ENCODE measurements around the gene POU2F1. TPM values are rescaled to one million over a fixed set of nuclear protein-coding genes. Genes with fewer than 3 reads are reported as not detected.
"Not testable (repeated sequence)": the region's sequence is repeated elsewhere in the genome, so short reads cannot be mapped to it uniquely, and the experiment has no call there.

Gene POU2F1
- total and polyA plus RNA-seq, 12 donors: 3.2 to 52.5 (median 12.6) TPM

DNA sequence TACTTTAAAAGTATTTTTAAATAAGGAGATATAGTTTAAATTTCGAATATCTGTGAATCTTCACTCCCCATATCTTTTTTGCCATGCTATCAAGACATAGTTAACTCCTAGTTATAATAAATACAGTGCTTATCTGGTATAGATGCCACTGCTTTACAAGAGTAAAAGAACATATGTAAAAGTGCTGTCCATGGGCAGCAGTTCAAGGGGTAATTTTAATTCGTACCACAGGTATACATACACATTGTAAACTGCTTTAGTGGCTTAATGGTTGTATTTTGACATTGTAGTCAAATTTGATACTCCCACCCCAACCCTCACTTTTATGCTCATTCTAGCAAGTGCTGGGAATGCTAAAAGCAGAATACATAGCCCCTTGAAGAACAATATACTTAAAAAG lies 18.6 kb downstream of the POU2F1 start:
- WGBS, 4 donors: 91 to 99% (median 95%) methylated on average over 2 of the region's 2 CpGs
- Histone ChIP-seq H3K4me3 (no peak overlapping the region), H3K4me1 (replicated peaks in 1 of 2) (peaks cover 0 to 8% of the 10 kb centered on the region in 2 donors), H3K27ac (no peak overlapping the region), H3K36me3 (replicated peaks in 1 of 2) (no peaks in the 10 kb centered on the region), H3K27me3 (no peaks in the 10 kb centered on the region), H3K9me3 (replicated peaks in 1 of 3) (no peaks in the 10 kb centered on the region)
- DNase-seq: no peak
- intact Hi-C loops (cut with DNase I): no loop called here
- no peak for TF ChIP-seq POLR2A (IDR thresholded peaks at IDR 0.05)

DNA sequence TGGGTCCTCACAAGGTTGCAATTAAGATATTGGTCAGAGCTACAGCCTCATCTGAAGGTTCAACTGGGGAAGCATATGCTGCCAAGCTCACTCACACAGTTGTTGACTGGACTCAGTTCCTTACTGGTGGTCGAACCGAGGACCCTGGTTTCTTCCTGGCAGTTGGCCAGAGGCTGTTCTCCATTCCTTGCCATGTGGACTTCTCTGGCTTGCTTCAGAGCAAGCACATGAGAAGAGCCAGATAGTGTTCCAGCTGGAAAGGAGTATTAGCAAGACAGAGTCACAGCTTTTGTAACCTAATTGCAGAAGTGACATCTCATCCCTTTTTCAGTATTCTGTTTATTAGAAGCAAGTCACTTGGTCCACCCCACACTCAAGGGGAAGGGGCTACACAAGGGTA lies 23.6 kb downstream of the POU2F1 start:
- TF ChIP-seq POLR2A (IDR thresholded peaks at IDR 0.05): no peak
- TF ChIP-seq, protein P1, sequence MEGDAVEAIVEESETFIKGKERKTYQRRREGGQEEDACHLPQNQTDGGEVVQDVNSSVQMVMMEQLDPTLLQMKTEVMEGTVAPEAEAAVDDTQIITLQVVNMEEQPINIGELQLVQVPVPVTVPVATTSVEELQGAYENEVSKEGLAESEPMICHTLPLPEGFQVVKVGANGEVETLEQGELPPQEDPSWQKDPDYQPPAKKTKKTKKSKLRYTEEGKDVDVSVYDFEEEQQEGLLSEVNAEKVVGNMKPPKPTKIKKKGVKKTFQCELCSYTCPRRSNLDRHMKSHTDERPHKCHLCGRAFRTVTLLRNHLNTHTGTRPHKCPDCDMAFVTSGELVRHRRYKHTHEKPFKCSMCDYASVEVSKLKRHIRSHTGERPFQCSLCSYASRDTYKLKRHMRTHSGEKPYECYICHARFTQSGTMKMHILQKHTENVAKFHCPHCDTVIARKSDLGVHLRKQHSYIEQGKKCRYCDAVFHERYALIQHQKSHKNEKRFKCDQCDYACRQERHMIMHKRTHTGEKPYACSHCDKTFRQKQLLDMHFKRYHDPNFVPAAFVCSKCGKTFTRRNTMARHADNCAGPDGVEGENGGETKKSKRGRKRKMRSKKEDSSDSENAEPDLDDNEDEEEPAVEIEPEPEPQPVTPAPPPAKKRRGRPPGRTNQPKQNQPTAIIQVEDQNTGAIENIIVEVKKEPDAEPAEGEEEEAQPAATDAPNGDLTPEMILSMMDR (IDR thresholded peaks at IDR 0.05): no peak
- Histone ChIP-seq H3K4me3 (no peak overlapping the region), H3K27me3 (no peaks in the 10 kb centered on the region), H3K4me1 (replicated peaks in 1 of 2) (peaks cover 0 to 18% of the 10 kb centered on the region in 2 donors), H3K9me3 (replicated peaks in 1 of 3) (no peaks in the 10 kb centered on the region), H3K27ac (no peak overlapping the region), H3K36me3 (replicated peaks in 1 of 2) (no peaks in the 10 kb centered on the region)
- 76 to 100% (median 88%) methylated on average over 2 of the region's 2 CpGs for WGBS, 4 donors
- DNase-seq: no peak
- intact Hi-C loops (cut with DNase I): no loop called here

DNA sequence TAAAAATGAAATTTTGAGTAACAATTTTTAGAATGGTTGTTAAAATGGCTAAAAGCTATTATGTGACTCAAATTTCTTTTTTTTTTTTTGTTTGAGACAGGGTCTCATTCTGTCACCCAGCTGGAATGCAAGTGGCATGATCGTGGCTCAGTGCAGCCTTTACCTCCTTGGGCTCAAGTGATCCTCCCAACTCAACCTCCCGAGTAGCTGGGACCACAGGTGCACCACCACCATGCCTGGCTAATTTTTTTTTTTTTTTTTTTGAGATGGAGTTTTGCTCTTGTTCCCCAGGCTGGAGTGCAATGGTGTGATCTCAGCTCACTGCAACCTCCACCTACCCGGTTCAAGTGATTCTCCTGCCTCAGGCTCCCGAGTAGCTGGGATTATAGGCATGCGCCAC lies 24.5 kb downstream of the POU2F1 start:
- peaks cover 0 to 18% of the 10 kb centered on the region in 2 donors for H3K4me1 ChIP-seq (replicated peaks in 1 of 2)
- intact Hi-C loops (cut with DNase I): not testable (repeated sequence)
- 93 to 97% (median 96%) methylated on average over 5 of the region's 5 CpGs for WGBS, 4 donors

DNA sequence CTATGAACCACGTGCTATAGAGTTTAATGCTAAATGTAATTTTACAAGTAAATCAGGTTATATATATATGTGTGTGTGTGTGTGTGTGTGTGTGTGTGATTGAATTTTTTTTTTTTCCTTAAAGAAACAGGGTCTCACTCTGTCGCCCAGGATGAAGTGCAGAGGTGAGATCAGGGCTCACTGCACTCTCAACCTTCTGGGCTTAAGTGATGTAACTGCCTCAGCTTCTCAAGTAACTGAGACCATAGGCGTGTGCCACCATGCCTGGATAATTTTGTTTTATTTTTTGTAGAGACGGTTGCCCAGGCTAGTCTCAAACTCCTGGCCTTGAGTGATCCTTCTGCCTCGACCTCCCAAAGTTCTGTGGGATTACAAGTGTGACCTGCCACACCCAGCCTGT lies 26.3 kb downstream of the POU2F1 start:
- peaks cover 0 to 18% of the 10 kb centered on the region in 2 donors for H3K4me1 ChIP-seq (replicated peaks in 1 of 2)
- TF ChIP-seq POLR2A (IDR thresholded peaks at IDR 0.05): no peak
- TF ChIP-seq, protein P1 (IDR thresholded peaks at IDR 0.05): no peak
- intact Hi-C loops (cut with DNase I): no loop called here
- H3K9me3 ChIP-seq (replicated peaks in 1 of 3): no peaks in the 10 kb centered on the region
- DNase-seq: no peak
- no peak overlapping the region for H3K27ac ChIP-seq
- H3K36me3 ChIP-seq (replicated peaks in 1 of 2): no peaks in the 10 kb centered on the region
- no peak overlapping the region for H3K4me3 ChIP-seq
- 71 to 73% (median 72%) methylated on average over 5 of the region's 5 CpGs for WGBS, 4 donors
- H3K27me3 ChIP-seq: no peaks in the 10 kb centered on the region

More for the DNA sequence above, 24.5 kb downstream of the POU2F1 start:
- H3K9me3 ChIP-seq (replicated peaks in 1 of 3); H3K4me3 ChIP-seq; H3K27me3 ChIP-seq; H3K27ac ChIP-seq; DNase-seq; H3K36me3 ChIP-seq (replicated peaks in 1 of 2): not testable (repeated sequence)

DNA sequence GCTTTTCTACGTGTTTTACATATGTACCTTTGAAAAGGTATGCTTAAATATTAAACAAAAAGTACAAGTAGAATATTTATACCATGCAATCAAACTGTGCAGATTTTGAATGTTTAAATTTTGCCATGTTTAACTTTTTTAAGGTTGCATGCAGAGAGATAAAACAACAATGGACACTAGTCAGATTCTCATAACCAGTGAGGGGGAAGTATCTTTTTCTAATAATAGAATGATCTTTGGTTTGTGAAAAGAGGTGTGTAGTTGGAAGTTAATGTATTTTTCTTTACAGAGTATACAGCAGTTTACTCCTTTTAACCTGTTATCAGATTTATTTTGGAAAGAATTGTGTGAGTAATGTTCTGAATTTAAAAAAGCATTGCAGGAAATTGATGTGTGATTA lies 27.1 kb downstream of the POU2F1 start:
- Histone ChIP-seq H3K27me3 (no peaks in the 10 kb centered on the region), H3K4me3 (no peak overlapping the region), H3K36me3 (replicated peaks in 1 of 2) (no peaks in the 10 kb centered on the region), H3K4me1 (replicated peaks in 1 of 2) (peaks cover 0 to 18% of the 10 kb centered on the region in 2 donors), H3K27ac (no peak overlapping the region), H3K9me3 (replicated peaks in 1 of 3) (no peaks in the 10 kb centered on the region)
- intact Hi-C loops (cut with DNase I): no loop called here
- TF ChIP-seq POLR2A (IDR thresholded peaks at IDR 0.05): no peak
- TF ChIP-seq, protein P1 (IDR thresholded peaks at IDR 0.05): no peak
- no peak for DNase-seq
- 88 to 92% (median 91%) methylated on average over 1 of the region's 1 CpG for WGBS, 4 donors

All from adrenal gland (tissue), 12 donors.